ENCODE measurements around the gene RTKN. TPM values are rescaled to one million over a fixed set of nuclear protein-coding genes. Genes with fewer than 3 reads are reported as not detected.

Gene RTKN
- polyA plus RNA-seq, 1 donor from 2014 or later, result 4.9 TPM

- Histone ChIP-seq H4K20me1 (ENCODE audit: insufficient read depth) (no peaks in the 10 kb centered on the region), H3K79me2 (replicated peaks; ENCODE audit: insufficient read depth, low read length) (no peaks in the 10 kb centered on the region), H3K27me3 (ENCODE audit: insufficient read depth, low read depth, low read length) (no peaks in the 10 kb centered on the region), H3K36me3 (ENCODE audit: insufficient read depth, low read length) (no peaks in the 10 kb centered on the region), H3K9ac (ENCODE audit: low read length) (no peak overlapping the region), H2AFZ (ENCODE audit: low read depth, low read length) (no peak overlapping the region), H3K9me2 (ENCODE audit: insufficient read depth, low read length) (no peaks in the 10 kb centered on the region), H3K9me3 (ENCODE audit: low read length) (no peaks in the 10 kb centered on the region), H3K27ac (ENCODE audit: low read length) (no peak overlapping the region), H3F3A (ENCODE audit: insufficient read depth, low read length, poor library complexity, severe bottlenecking) (no peaks in the 10 kb centered on the region), H3K4me2 (ENCODE audit: low read length) (no peak overlapping the region), H3K4me3 (ENCODE audit: low read length) (no peak overlapping the region)
- TF ChIP-seq RAD21 (conservative IDR thresholded peaks at IDR 0.05), result no peak
- TF ChIP-seq SMC3 (conservative IDR thresholded peaks at IDR 0.05; ENCODE audit: poor library complexity), result no peak
Observed at GRCh38 chr2:74406035-74406434, 35.7 kb downstream of the RTKN start.

GRCh38 chr2:74401891-74402290, 39.8 kb downstream of the RTKN start:
- no peaks in the 10 kb centered on the region for H3K36me3 ChIP-seq (ENCODE audit: insufficient read depth, low read length)

More at GRCh38 chr2:74401891-74402290, 39.8 kb downstream of the RTKN start:
- Histone ChIP-seq H3K9ac (ENCODE audit: low read length) (no peak overlapping the region), H3K79me2 (replicated peaks; ENCODE audit: insufficient read depth, low read length) (no peaks in the 10 kb centered on the region), H3K4me2 (ENCODE audit: low read length) (no peak overlapping the region), H4K20me1 (ENCODE audit: insufficient read depth) (no peaks in the 10 kb centered on the region), H3K4me3 (ENCODE audit: low read length) (no peak overlapping the region), H3K9me3 (ENCODE audit: low read length) (no peaks in the 10 kb centered on the region), H3K27ac (ENCODE audit: low read length) (no peak overlapping the region), H3K27me3 (ENCODE audit: insufficient read depth, low read depth, low read length) (no peaks in the 10 kb centered on the region), H2AFZ (ENCODE audit: low read depth, low read length) (no peak overlapping the region), H3F3A (ENCODE audit: insufficient read depth, low read length, poor library complexity, severe bottlenecking) (no peaks in the 10 kb centered on the region), H3K9me2 (ENCODE audit: insufficient read depth, low read length) (no peaks in the 10 kb centered on the region)
- TF ChIP-seq TAF1 (IDR thresholded peaks at IDR 0.05; ENCODE audit: low read depth) (no peak), CTCF (IDR thresholded peaks at IDR 0.05; ENCODE audit: poor library complexity, severe bottlenecking) (no peak), EP300 (conservative IDR thresholded peaks at IDR 0.05; ENCODE audit: poor library complexity, severe bottlenecking) (no peak), REST (IDR thresholded peaks at IDR 0.05; ENCODE audit: borderline replicate concordance) (no peak), SMC3 (conservative IDR thresholded peaks at IDR 0.05; ENCODE audit: poor library complexity) (no peak), POLR2AphosphoS5 (IDR thresholded peaks at IDR 0.05) (no peak), RAD21 (conservative IDR thresholded peaks at IDR 0.05) (no peak), MXI1 (conservative IDR thresholded peaks at IDR 0.05; ENCODE audit: poor library complexity, severe bottlenecking) (no peak), EZH2 (IDR thresholded peaks at IDR 0.05; ENCODE audit: borderline replicate concordance, insufficient read depth, low read length, poor library complexity, severe bottlenecking) (no peak)
